Spleen (tissue), 11 donors: ENCODE data around the gene GNB1. TPM values are rescaled to one million over a fixed set of nuclear protein-coding genes. Genes with fewer than 3 reads are reported as not detected.

Experiments used
- DNase-seq: peaks from one replicate; pipeline ENCODE4 v3.0.0-alpha.2; 2020
- H3K27ac ChIP-seq, 8 donors: fragments of 200-600 bp; sonication (generic) in 7 of 8; 1 replicate in 4 of 8; 2 replicates in 4 of 8; pipeline versions ENCODE4 v1.5.0 to v1.8.0; 2016 to 2021; ENCODE audit warnings: inconsistent platforms in 4 of 8, mild to moderate bottlenecking in 4 of 8, moderate library complexity in 1 of 8
- H3K27me3 ChIP-seq, 7 donors: fragments of 200-600 bp; sonication (generic) in 6 of 7; replicated peaks in 1 of 7; 1 replicate in 4 of 7; 2 replicates in 3 of 7; pipeline versions ENCODE4 v1.5.0 to v1.8.0; 2016 to 2021; ENCODE audit warnings: inconsistent platforms in 3 of 7, mild to moderate bottlenecking in 1 of 7
- H3K36me3 ChIP-seq, 6 donors: fragments of 200-600 bp; sonication (generic) in 5 of 6; 1 replicate in 4 of 6; 2 replicates in 2 of 6; pipeline versions ENCODE4 v1.5.0 to v1.8.0; 2016 to 2021; ENCODE audit warnings: inconsistent platforms in 2 of 6
- H3K4me1 ChIP-seq, 6 donors: fragments of 200-600 bp; sonication (generic) in 5 of 6; 1 replicate in 3 of 6; 2 replicates in 3 of 6; pipeline versions ENCODE4 v1.5.0 to v1.8.0; 2016 to 2021; ENCODE audit warnings: inconsistent platforms in 3 of 6
- H3K4me3 ChIP-seq, 8 donors: fragments of 200-600 bp; sonication (generic) in 7 of 8; 1 replicate in 4 of 8; 2 replicates in 4 of 8; pipeline versions ENCODE4 v1.5.0 to v1.8.0; 2016 to 2021; ENCODE audit warnings: inconsistent platforms in 4 of 8, mild to moderate bottlenecking in 4 of 8, moderate library complexity in 2 of 8
- H3K9me3 ChIP-seq, 8 donors: fragments of 200-600 bp; sonication (generic) in 7 of 8; 1 replicate in 4 of 8; 2 replicates in 4 of 8; pipeline versions ENCODE4 v1.5.0 to v1.8.0; 2016 to 2021; ENCODE audit warnings: inconsistent platforms in 4 of 8
- CTCF ChIP-seq, 11 experiments: fragments of 200-600 bp in 7 of 11; fragments of 450-650 bp in 4 of 11; sonication (generic) in 4 of 11; IDR thresholded peaks in 8 of 11; conservative IDR thresholded peaks in 3 of 11; 1 replicate in 7 of 11; 2 replicates in 4 of 11; pipeline versions ENCODE4 v1.4.0 to v1.8.0; 2016 to 2021; ENCODE audit warnings: antibody characterized with exemption in 11 of 11, inconsistent platforms in 4 of 11, mild to moderate bottlenecking in 1 of 11
- POLR2A ChIP-seq, 3 donors: fragments of 450-650 bp; IDR thresholded peaks; one replicate each; pipeline ENCODE4 v1.5.1; 2017; ENCODE audit warnings: antibody characterized with exemption in 3 of 3, mild to moderate bottlenecking in 1 of 3
- POLR2AphosphoS5 ChIP-seq, 3 donors: sonication (generic); formaldehyde crosslinking; IDR thresholded peaks; one replicate each; pipeline ENCODE4 v1.5.1; 2017; ENCODE audit warnings: antibody characterized with exemption in 3 of 3
- WGBS, 5 donors: extraction: QIAGEN DNeasy Blood & Tissue Kit in 3 of 5; methylation state at CpG; one replicate each; pipeline versions ENCODE4 v1.1.5 to v1.1.7; 2013 to 2018; 5-methylcytosine and 5-hydroxymethylcytosine counted together
- intact Hi-C: fragments of 100-400 bp; cut with DNase I; formaldehyde crosslinking; loops from one replicate; pipeline ENCODE4 v1.15.0; 2023; ENCODE audit warnings: low total_unique reads
- polyA plus RNA-seq, 3 donors: library from polyadenylated mRNA; stranded (reverse); fragments of 200-250 nt; gene quantifications; one replicate each; pipeline ENCODE4 v1.2.1, GENCODE V29; 2013
- total RNA-seq, 7 donors: library from RNA; depleted of rRNA in 3 of 7; stranded (reverse); fragments of >200 nt in 3 of 7; fragmentation: NEBNext Ultra II Directional in 4 of 7; extraction: Animal tissue kit (Norgen Biotek cat#: 25700) in 4 of 7; gene quantifications; one replicate each; pipeline versions ENCODE4 v1.1.0 to v1.2.1, GENCODE V29; 2016 to 2021
- donor health status: healthy with polysubstance abuse.
- donor health status: DM: no; HTN: no; CAD: no; lungs with moderate emphysema.
- donor health status: DM: no; HTN: no; CAD: no.
- donor health status: Bipolar disorder and iron deficiency.
- donor health status: healthy.
- donor health status: DM: no; HTN: no; CAD: no.
- donor health status: DM: yes; HTN: yes; CAD: no.

GNB1 gene
- total and polyA plus RNA-seq, 10 donors: 76.0 to 304 (median 214) TPM

DNA sequence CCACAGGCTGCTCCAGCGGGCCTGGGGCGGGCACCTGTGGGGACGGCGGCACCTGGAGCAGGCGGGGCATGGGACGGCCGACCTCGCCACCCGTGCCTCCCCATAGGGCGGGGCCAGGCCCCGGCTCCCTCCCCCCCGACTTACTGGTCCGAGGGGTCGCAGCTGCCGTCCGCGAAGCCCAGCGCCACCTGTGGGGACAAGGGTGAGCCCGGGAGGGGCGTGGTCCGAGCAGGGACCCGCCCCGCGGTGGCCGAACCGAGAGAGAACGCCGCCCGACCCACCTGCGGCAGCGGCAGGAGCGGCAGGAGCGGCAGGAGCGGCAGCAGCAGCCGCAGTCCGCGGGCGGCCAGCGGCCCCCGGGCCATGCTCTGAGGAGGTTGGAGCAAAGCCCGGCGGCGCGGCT is 28.0 kb upstream of the GNB1 start, which contains the start of gene TMEM52:
Gene TMEM52, minus strand, starts transcription at position 379 of the 403 bp plus-strand sequence. Its CDS starts 14 bp downstream, at position 365.
- intact Hi-C loops: no loop called here
- peaks cover 8 to 62% (median 35%) of the 10 kb centered on the region in 6 donors for H3K4me1 ChIP-seq
- H3K27me3 ChIP-seq: peaks cover 0 to 16% (median 0%) of the 10 kb centered on the region in 7 donors
- no peak for DNase-seq
- H3K36me3 ChIP-seq: no peaks in the 10 kb centered on the region
- 0 to 1% (median 1%) methylated on average over 24 to 44 of the region's 44 CpGs; no CpG with 5 or more reads in 1 of the 5 donors for WGBS, 5 donors
- H3K4me3 ChIP-seq: peak within 1 kb of the TSS; percentile 17 to 84 (median 61)
- H3K9me3 ChIP-seq: no peaks in the 10 kb centered on the region
- H3K27ac ChIP-seq: peak within 1 kb of the TSS in 7 of 8 donors; percentile 58 to 78 (median 64)
- TF ChIP-seq CTCF (IDR thresholded peaks at IDR 0.05 in 8 of 11, conservative IDR thresholded peaks at IDR 0.05 in 3 of 11): peak in 3 of 11 experiments; percentile 5 to 36 (median 6)
- no peak for TF ChIP-seq POLR2A (IDR thresholded peaks at IDR 0.05)
- peak in 1 of 3 donors; percentile 62 for TF ChIP-seq POLR2AphosphoS5 (IDR thresholded peaks at IDR 0.05)

- WGBS, 5 donors: 46 to 61% (median 47%) methylated on average over 21 to 46 of the region's 46 CpGs
- Histone ChIP-seq H3K36me3 (no peaks in the 10 kb centered on the region), H3K9me3 (no peaks in the 10 kb centered on the region), H3K27me3 (peaks cover 0 to 16% (median 0%) of the 10 kb centered on the region in 7 donors), H3K4me3 (peak overlapping the region; percentile 17 to 84 (median 61)), H3K4me1 (peaks cover 8 to 57% (median 32%) of the 10 kb centered on the region in 6 donors), H3K27ac (peak overlapping the region in 5 of 8 donors; percentile 63 to 78 (median 73))
- TF ChIP-seq CTCF (IDR thresholded peaks at IDR 0.05 in 8 of 11, conservative IDR thresholded peaks at IDR 0.05 in 3 of 11) (no peak), POLR2AphosphoS5 (IDR thresholded peaks at IDR 0.05) (peak in 1 of 3 donors; percentile 25)
- DNase-seq: peak; percentile 82
- intact Hi-C loops: no loop called here
These were observed 27.4 kb upstream of the GNB1 start for GRCh38 chr1:1917995-1918900.

DNA sequence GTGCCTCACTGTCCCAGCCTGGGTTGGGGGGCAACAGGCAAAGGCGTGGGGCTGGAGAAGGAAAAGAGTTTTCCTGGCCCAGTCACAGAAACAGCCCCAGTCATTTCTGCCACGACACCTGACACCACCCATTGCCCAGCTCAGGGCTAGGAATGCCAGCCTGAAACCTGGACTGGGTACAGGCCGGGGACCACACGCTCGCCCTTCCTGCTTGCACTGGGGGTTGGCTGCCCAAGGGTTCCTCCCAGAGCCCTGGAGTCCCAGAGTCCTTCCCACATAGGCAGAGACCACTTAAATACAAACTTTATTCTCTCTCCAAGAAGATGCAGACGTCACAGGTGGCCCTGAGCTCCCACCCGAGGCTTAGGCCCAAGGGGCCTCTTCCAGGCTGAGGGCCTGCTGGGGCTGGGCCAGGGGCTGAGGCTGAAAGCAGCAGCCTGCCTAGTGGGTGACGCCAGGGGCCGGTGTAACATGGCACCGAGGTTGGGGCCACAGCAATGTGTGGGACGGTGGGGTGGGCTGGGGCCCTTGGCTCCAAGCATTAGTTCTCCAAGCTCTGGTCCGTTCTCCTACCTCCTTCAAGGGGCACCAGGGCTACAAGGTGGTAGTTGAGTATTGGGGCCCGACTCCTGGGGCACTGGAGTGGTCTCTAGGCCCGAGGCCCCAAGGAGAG is 26.6 kb upstream of the GNB1 start:
- intact Hi-C loops: no loop called here
- no peaks in the 10 kb centered on the region for H3K9me3 ChIP-seq
- H3K4me3 ChIP-seq: no peak overlapping the region
- DNase-seq: peak; percentile 78
- 90 to 94% (median 92%) methylated on average over 13 to 14 of the region's 14 CpGs for WGBS, 5 donors
- peaks cover 8 to 49% (median 29%) of the 10 kb centered on the region in 6 donors for H3K4me1 ChIP-seq
- peaks cover 0 to 16% (median 0%) of the 10 kb centered on the region in 7 donors for H3K27me3 ChIP-seq
- H3K27ac ChIP-seq: no peak overlapping the region
- TF ChIP-seq POLR2A (IDR thresholded peaks at IDR 0.05) (no peak), CTCF (IDR thresholded peaks at IDR 0.05 in 8 of 11, conservative IDR thresholded peaks at IDR 0.05 in 3 of 11) (no peak), POLR2AphosphoS5 (IDR thresholded peaks at IDR 0.05) (no peak)
- no peaks in the 10 kb centered on the region for H3K36me3 ChIP-seq
